Measurements from ENCODE around the gene FRAS1. TPM values are rescaled to one million over a fixed set of nuclear protein-coding genes. Genes with fewer than 3 reads are reported as not detected.

FRAS1 gene
- total RNA-seq, 2 experiments from 2014 or later = not detected

- POLR2A ChIA-PET = no interaction called here
- H3K27me3 Mint-ChIP-seq = no peaks in the 10 kb centered on the region
- H3K27me3 ChIP-seq (ENCODE audit: control insufficient read depth in 1 of 2, insufficient read depth in 2 of 2, low read length in 2 of 2) = peaks cover 0 to 3% of the 10 kb centered on the region in 2 experiments
- no peak for DNase-seq
- no peak overlapping the region for H3K4me3 Mint-ChIP-seq
- no peak overlapping the region for H3K27ac ChIP-seq (ENCODE audit: low read depth in 1 of 2, low read length in 2 of 2)
- H3K27ac Mint-ChIP-seq = no peak overlapping the region
- no peak overlapping the region for H3K4me3 ChIP-seq (ENCODE audit: low read length)
- no peak for TF ChIP-seq CTCF (IDR thresholded peaks at IDR 0.05)
- no peak for ATAC-seq (ENCODE audit: poor library complexity)
- H3K9me3 ChIP-seq (ENCODE audit: control insufficient read depth in 1 of 2, insufficient read depth in 1 of 2, low read length in 2 of 2) = no peaks in the 10 kb centered on the region
- no peaks in the 10 kb centered on the region for H3K36me3 Mint-ChIP-seq (ENCODE audit: low read depth)
- H3K4me1 Mint-ChIP-seq (ENCODE audit: low read depth) = no peaks in the 10 kb centered on the region
- H3K36me3 ChIP-seq (ENCODE audit: insufficient read depth, low read length) = no peaks in the 10 kb centered on the region
- intact Hi-C loops (cut with DNase I, micrococcal nuclease) = no loop called here
- CTCF ChIA-PET = interaction anchor here (1.1 kb wide), 1 partner anchor 12 kb away, joined by 4 read pairs; no protein-coding TSS in a partner anchor
- H3K9me3 Mint-ChIP-seq = no peaks in the 10 kb centered on the region
- no peaks in the 10 kb centered on the region for H3K4me1 ChIP-seq (ENCODE audit: insufficient read depth, low read length)
Observed at GRCh38 chr4:78031417-78031950, 25.6 kb upstream of the FRAS1 start.

- peaks cover 0 to 3% of the 10 kb centered on the region in 2 experiments for H3K27me3 ChIP-seq (ENCODE audit: control insufficient read depth in 1 of 2, insufficient read depth in 2 of 2, low read length in 2 of 2)
Observed at GRCh38 chr4:78032446-78032845, 24.7 kb upstream of the FRAS1 start.

GRCh38 chr4:78032929-78033328, 24.2 kb upstream of the FRAS1 start:
- H3K4me3 Mint-ChIP-seq = no peak overlapping the region
- ATAC-seq (ENCODE audit: poor library complexity) = no peak
- CTCF ChIA-PET = no interaction called here

More at GRCh38 chr4:78032446-78032845, 24.7 kb upstream of the FRAS1 start:
- ATAC-seq (ENCODE audit: poor library complexity) (no peak), DNase-seq (no peak)
- Mint-ChIP-seq H3K27ac (no peak overlapping the region), H3K4me3 (no peak overlapping the region), H3K4me1 (ENCODE audit: low read depth) (no peaks in the 10 kb centered on the region), H3K36me3 (ENCODE audit: low read depth) (no peaks in the 10 kb centered on the region), H3K9me3 (no peaks in the 10 kb centered on the region), H3K27me3 (no peaks in the 10 kb centered on the region)
- Histone ChIP-seq H3K27ac (ENCODE audit: low read depth in 1 of 2, low read length in 2 of 2) (no peak overlapping the region), H3K9me3 (ENCODE audit: control insufficient read depth in 1 of 2, insufficient read depth in 1 of 2, low read length in 2 of 2) (no peaks in the 10 kb centered on the region), H3K36me3 (ENCODE audit: insufficient read depth, low read length) (no peaks in the 10 kb centered on the region), H3K4me1 (ENCODE audit: insufficient read depth, low read length) (no peaks in the 10 kb centered on the region), H3K4me3 (ENCODE audit: low read length) (no peak overlapping the region)
- no peak for TF ChIP-seq CTCF (IDR thresholded peaks at IDR 0.05)
- intact Hi-C loops (cut with DNase I, micrococcal nuclease) = no loop called here
- ChIA-PET CTCF (no interaction called here), POLR2A (no interaction called here)

More at GRCh38 chr4:78032929-78033328, 24.2 kb upstream of the FRAS1 start:
- POLR2A ChIA-PET = no interaction called here
- Histone ChIP-seq H3K9me3 (ENCODE audit: control insufficient read depth in 1 of 2, insufficient read depth in 1 of 2, low read length in 2 of 2) (no peaks in the 10 kb centered on the region), H3K4me1 (ENCODE audit: insufficient read depth, low read length) (no peaks in the 10 kb centered on the region), H3K27ac (ENCODE audit: low read depth in 1 of 2, low read length in 2 of 2) (no peak overlapping the region), H3K27me3 (ENCODE audit: control insufficient read depth in 1 of 2, insufficient read depth in 2 of 2, low read length in 2 of 2) (peaks cover 0 to 3% of the 10 kb centered on the region in 2 experiments), H3K36me3 (ENCODE audit: insufficient read depth, low read length) (no peaks in the 10 kb centered on the region), H3K4me3 (ENCODE audit: low read length) (no peak overlapping the region)
- DNase-seq = no peak
- H3K4me1 Mint-ChIP-seq (ENCODE audit: low read depth) = no peaks in the 10 kb centered on the region
- no peaks in the 10 kb centered on the region for H3K27me3 Mint-ChIP-seq
- H3K36me3 Mint-ChIP-seq (ENCODE audit: low read depth) = no peaks in the 10 kb centered on the region
- intact Hi-C loops (cut with DNase I, micrococcal nuclease) = no loop called here
- no peak overlapping the region for H3K27ac Mint-ChIP-seq
- TF ChIP-seq CTCF (IDR thresholded peaks at IDR 0.05) = no peak
- H3K9me3 Mint-ChIP-seq = no peaks in the 10 kb centered on the region

Measured in CD4-positive, alpha-beta T cell (primary cell).